GM21423 (cell line): ENCODE measurements around the gene FREM2.

Experiments used
- ATAC-seq: cut with Tn5 transposase; IDR thresholded peaks from one replicate; pipeline ENCODE4 v1.9.1; 2021; ENCODE audit warnings: mild to moderate bottlenecking, moderate library complexity; ENCODE audit not compliant: unreplicated experiment

Gene FREM2

GRCh38 chr13:38758277-38758676 is 71.4 kb downstream of the FREM2 start:
- ATAC-seq = no peak

- no peak for ATAC-seq
These were observed 72.5 kb downstream of the FREM2 start for GRCh38 chr13:38759390-38759789.

- no peak for ATAC-seq
These were observed 76.8 kb downstream of the FREM2 start for GRCh38 chr13:38763446-38764381.

- ATAC-seq = no peak
These were observed 79.9 kb downstream of the FREM2 start for GRCh38 chr13:38766799-38767198.

- ATAC-seq = no peak
These were observed 80.8 kb downstream of the FREM2 start for GRCh38 chr13:38767506-38768265.

GRCh38 chr13:38769526-38769925 is 82.6 kb downstream of the FREM2 start:
- ATAC-seq = no peak

GRCh38 chr13:38775085-38775484 is 88.2 kb downstream of the FREM2 start:
- no peak for ATAC-seq

- ATAC-seq = no peak
These were observed 90.7 kb downstream of the FREM2 start for GRCh38 chr13:38777347-38778119.

GRCh38 chr13:38781539-38781938 is 94.7 kb downstream of the FREM2 start:
- ATAC-seq = no peak

- no peak for ATAC-seq
These were observed 97.4 kb downstream of the FREM2 start for GRCh38 chr13:38784036-38784880.

- no peak for ATAC-seq
These were observed 98.2 kb downstream of the FREM2 start for GRCh38 chr13:38785042-38785441.

- ATAC-seq = no peak
These were observed 98.6 kb downstream of the FREM2 start for GRCh38 chr13:38785490-38785889.

GRCh38 chr13:38787550-38787949 is 100.7 kb downstream of the FREM2 start:
- ATAC-seq = no peak

- ATAC-seq = no peak
These were observed 110.0 kb downstream of the FREM2 start for GRCh38 chr13:38796890-38797289.

- no peak for ATAC-seq
These were observed 116.7 kb downstream of the FREM2 start for GRCh38 chr13:38803531-38803930.

- no peak for ATAC-seq
These were observed 117.2 kb downstream of the FREM2 start for GRCh38 chr13:38804061-38804460.

- ATAC-seq = no peak
These were observed 117.7 kb downstream of the FREM2 start for GRCh38 chr13:38804536-38804935.

GRCh38 chr13:38814331-38814730 is 127.5 kb downstream of the FREM2 start:
- no peak for ATAC-seq

- ATAC-seq = no peak
These were observed 132.2 kb downstream of the FREM2 start for GRCh38 chr13:38819053-38819452.

- no peak for ATAC-seq
These were observed 132.7 kb downstream of the FREM2 start for GRCh38 chr13:38819596-38819995.
